ENCODE measurements around the gene NR2F6.

DNA sequence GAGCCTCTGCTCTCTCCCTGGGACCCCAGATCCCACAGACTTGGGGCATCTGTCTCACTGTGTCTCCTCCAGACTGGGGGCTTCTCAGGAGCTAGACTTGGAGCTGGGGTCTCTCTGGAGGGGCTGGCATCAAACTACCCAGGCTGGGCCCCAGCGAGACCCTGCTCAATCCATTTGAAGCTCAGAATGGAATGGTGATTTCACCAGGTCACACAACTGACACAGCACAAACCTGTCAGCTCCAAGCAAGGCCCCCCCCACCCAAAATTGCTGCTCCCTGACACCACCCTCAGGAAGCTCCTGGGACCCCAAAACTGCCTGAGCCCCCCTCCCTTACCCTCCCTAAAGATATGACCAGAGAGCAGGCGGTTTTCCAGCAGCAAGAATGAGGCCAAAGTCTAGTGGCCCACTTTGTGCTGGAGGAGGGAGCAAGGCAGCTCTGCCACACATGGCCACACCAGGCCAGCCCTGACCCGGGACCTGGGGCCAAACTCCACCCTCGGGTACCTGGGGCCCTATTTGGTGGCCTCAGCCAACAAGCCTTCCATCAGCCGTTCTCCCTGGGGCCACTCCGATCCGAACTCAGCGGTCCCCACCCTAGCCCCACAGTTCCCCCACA lies 2.4 kb downstream of the NR2F6 start:
- TF ChIP-seq, protein P1, sequence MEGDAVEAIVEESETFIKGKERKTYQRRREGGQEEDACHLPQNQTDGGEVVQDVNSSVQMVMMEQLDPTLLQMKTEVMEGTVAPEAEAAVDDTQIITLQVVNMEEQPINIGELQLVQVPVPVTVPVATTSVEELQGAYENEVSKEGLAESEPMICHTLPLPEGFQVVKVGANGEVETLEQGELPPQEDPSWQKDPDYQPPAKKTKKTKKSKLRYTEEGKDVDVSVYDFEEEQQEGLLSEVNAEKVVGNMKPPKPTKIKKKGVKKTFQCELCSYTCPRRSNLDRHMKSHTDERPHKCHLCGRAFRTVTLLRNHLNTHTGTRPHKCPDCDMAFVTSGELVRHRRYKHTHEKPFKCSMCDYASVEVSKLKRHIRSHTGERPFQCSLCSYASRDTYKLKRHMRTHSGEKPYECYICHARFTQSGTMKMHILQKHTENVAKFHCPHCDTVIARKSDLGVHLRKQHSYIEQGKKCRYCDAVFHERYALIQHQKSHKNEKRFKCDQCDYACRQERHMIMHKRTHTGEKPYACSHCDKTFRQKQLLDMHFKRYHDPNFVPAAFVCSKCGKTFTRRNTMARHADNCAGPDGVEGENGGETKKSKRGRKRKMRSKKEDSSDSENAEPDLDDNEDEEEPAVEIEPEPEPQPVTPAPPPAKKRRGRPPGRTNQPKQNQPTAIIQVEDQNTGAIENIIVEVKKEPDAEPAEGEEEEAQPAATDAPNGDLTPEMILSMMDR (conservative IDR thresholded peaks at IDR 0.05): no peak
- TF ChIP-seq EZH2 (IDR thresholded peaks at IDR 0.05; ENCODE audit: low read depth): no peak
